Gastrocnemius medialis (tissue), 4 donors: ENCODE results near the gene CUZD1. TPM values are rescaled to one million over a fixed set of nuclear protein-coding genes. Genes with fewer than 3 reads are reported as not detected.

ENCODE experiments used
- ATAC-seq, 2 donors: fragments of 150-250 bp; one replicate each; pipeline ENCODE4 v1.9.1; 2016
- DNase-seq, 2 donors: peaks; one replicate each; pipeline ENCODE4 v3.0.0-alpha.2; 2019
- H3K27ac ChIP-seq, 4 donors: fragments of 200-600 bp; sonication (generic); 1 replicate in 1 of 4; 2 replicates in 3 of 4; pipeline ENCODE4 v1.5.1; 2016 to 2018; ENCODE audit warnings: mild to moderate bottlenecking in 2 of 4, moderate library complexity in 1 of 4
- H3K27me3 ChIP-seq, 3 donors: fragments of 200-600 bp; sonication (generic) in 2 of 3; 1 replicate in 1 of 3; 2 replicates in 2 of 3; pipeline versions ENCODE4 v1.5.1 to v1.6.0; 2016 to 2019; ENCODE audit warnings: mild to moderate bottlenecking in 1 of 3, moderate library complexity in 1 of 3
- H3K36me3 ChIP-seq, 2 donors: fragments of 200-600 bp; sonication (generic) in 1 of 2; one replicate each; pipeline ENCODE4 v1.5.1; 2017 to 2018
- H3K4me1 ChIP-seq, 2 donors: fragments of 200-600 bp; sonication (generic) in 1 of 2; one replicate each; pipeline ENCODE4 v1.5.1; 2016 to 2017; ENCODE audit warnings: mild to moderate bottlenecking in 2 of 2
- H3K4me3 ChIP-seq, 4 donors: fragments of 200-600 bp; sonication (generic) in 3 of 4; 1 replicate in 1 of 4; 2 replicates in 3 of 4; pipeline ENCODE4 v1.5.1; 2016 to 2019; ENCODE audit warnings: mild to moderate bottlenecking in 2 of 4
- H3K9me3 ChIP-seq, 3 donors: fragments of 200-600 bp; sonication (generic) in 2 of 3; 1 replicate in 1 of 3; 2 replicates in 2 of 3; pipeline ENCODE4 v1.5.1; 2016 to 2019
- CTCF ChIP-seq, 5 experiments: fragments of 450-650 bp in 3 of 5; fragments of 200-600 bp in 2 of 5; sonication (generic) in 2 of 5; IDR thresholded peaks in 4 of 5; conservative IDR thresholded peaks in 1 of 5; 1 replicate in 4 of 5; 2 replicates in 1 of 5; pipeline ENCODE4 v1.5.1; 2016 to 2019; ENCODE audit warnings: antibody characterized with exemption in 5 of 5, mild to moderate bottlenecking in 3 of 5, moderate library complexity in 3 of 5
- POLR2A ChIP-seq, 2 donors: fragments of 450-650 bp; IDR thresholded peaks; one replicate each; pipeline ENCODE4 v1.6.1; 2017; ENCODE audit warnings: antibody characterized with exemption in 2 of 2, mild to moderate bottlenecking in 2 of 2, moderate library complexity in 2 of 2
- in situ Hi-C, 4 donors: fragments of 200-750 bp; cut with MboI; loops; one replicate each; pipeline versions ENCODE4 v1.15.0 to v1.8.0; 2017; ENCODE audit warnings: low sequenced_read_pairs in 4 of 4
- intact Hi-C: fragments of 100-400 bp; cut with DNase I; formaldehyde crosslinking; loops from one replicate; pipeline ENCODE4 v1.15.1; 2023; ENCODE audit warnings: low total_unique reads
- total RNA-seq, 4 donors: library from RNA; depleted of rRNA; stranded (reverse); fragments of >200 nt; gene quantifications; one replicate each; pipeline versions ENCODE4 v1.1.0 to v1.2.3, GENCODE V29; 2016

CUZD1 gene
- total RNA-seq, 4 donors from 2014 or later = 0.09 TPM; not detected in 3

- Histone ChIP-seq H3K4me1 (no peaks in the 10 kb centered on the region), H3K36me3 (no peaks in the 10 kb centered on the region), H3K27ac (no peak overlapping the region), H3K27me3 (no peaks in the 10 kb centered on the region), H3K9me3 (no peaks in the 10 kb centered on the region), H3K4me3 (no peak overlapping the region)
- intact Hi-C loops = no loop called here
- TF ChIP-seq POLR2A (IDR thresholded peaks at IDR 0.05) = no peak
- TF ChIP-seq CTCF (IDR thresholded peaks at IDR 0.05 in 4 of 5, conservative IDR thresholded peaks at IDR 0.05 in 1 of 5) = no peak
- no peak for ATAC-seq
- in situ Hi-C loops = no loop called here
- DNase-seq = no peak
These were observed 18.4 kb downstream of the CUZD1 start for GRCh38 chr10:122827302-122827701.

DNA sequence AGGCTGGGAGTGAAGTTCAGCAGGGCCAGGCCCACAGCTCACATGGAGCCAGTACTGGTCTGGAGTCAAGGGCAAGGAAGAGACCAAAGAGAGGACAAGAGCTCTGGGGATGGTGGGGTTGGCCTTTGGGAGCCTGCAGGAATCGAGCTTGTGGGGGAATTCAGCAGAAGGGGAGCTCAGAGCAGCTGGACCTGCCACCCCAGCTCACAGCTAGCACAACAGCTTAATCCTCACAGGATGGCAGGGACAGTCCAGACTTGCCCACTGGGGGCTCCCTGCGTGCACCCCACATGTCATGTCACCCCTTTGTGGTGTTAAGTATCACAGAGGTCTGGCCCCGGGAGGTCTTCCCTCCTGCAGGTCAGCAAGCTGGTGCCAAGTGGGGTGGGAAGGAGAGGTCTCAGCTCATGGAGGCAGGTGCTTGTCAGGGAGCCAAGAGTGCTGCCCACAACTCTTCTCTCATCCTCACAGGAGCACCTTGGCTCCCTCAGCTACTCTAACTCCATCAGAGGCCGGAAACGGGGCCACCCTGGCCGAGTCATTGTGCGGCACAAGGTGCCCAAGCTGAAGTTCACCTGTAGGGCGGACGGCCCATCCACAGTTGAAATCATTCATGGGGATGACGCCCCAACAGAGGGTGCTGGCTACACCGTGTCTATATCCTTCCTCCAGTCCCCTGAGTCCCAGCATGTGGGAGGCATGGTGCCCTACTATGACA, 22.5 kb downstream of the CUZD1 start:
- Histone ChIP-seq H3K4me3 (no peak overlapping the region), H3K27me3 (peaks cover 3 to 8% (median 3%) of the 10 kb centered on the region in 3 donors), H3K9me3 (no peaks in the 10 kb centered on the region), H3K27ac (no peak overlapping the region), H3K4me1 (no peaks in the 10 kb centered on the region), H3K36me3 (no peaks in the 10 kb centered on the region)
- intact Hi-C loops (no loop called here), in situ Hi-C loops (no loop called here)
- ATAC-seq (no peak), DNase-seq (no peak)
- TF ChIP-seq CTCF (IDR thresholded peaks at IDR 0.05 in 4 of 5, conservative IDR thresholded peaks at IDR 0.05 in 1 of 5) (no peak), POLR2A (IDR thresholded peaks at IDR 0.05) (no peak)

- H3K9me3 ChIP-seq = no peaks in the 10 kb centered on the region
- H3K27me3 ChIP-seq = peaks cover 3 to 8% (median 3%) of the 10 kb centered on the region in 3 donors
- no peaks in the 10 kb centered on the region for H3K4me1 ChIP-seq
- in situ Hi-C loops = no loop called here
- TF ChIP-seq POLR2A (IDR thresholded peaks at IDR 0.05) (no peak), CTCF (IDR thresholded peaks at IDR 0.05 in 4 of 5, conservative IDR thresholded peaks at IDR 0.05 in 1 of 5) (no peak)
- DNase-seq (no peak), ATAC-seq (no peak)
- H3K27ac ChIP-seq = no peak overlapping the region
- no peaks in the 10 kb centered on the region for H3K36me3 ChIP-seq
- H3K4me3 ChIP-seq = no peak overlapping the region
- intact Hi-C loops = no loop called here
These were observed 23.8 kb downstream of the CUZD1 start for GRCh38 chr10:122821808-122822207.

- intact Hi-C loops = no loop called here
- TF ChIP-seq POLR2A (IDR thresholded peaks at IDR 0.05) (no peak), CTCF (IDR thresholded peaks at IDR 0.05 in 4 of 5, conservative IDR thresholded peaks at IDR 0.05 in 1 of 5) (no peak)
- Histone ChIP-seq H3K4me1 (no peaks in the 10 kb centered on the region), H3K36me3 (no peaks in the 10 kb centered on the region), H3K27me3 (peaks cover 3% of the 10 kb centered on the region in 3 donors), H3K9me3 (no peaks in the 10 kb centered on the region), H3K27ac (no peak overlapping the region), H3K4me3 (no peak overlapping the region)
- ATAC-seq (no peak), DNase-seq (no peak)
- in situ Hi-C loops = no loop called here
These were observed 30.2 kb downstream of the CUZD1 start for GRCh38 chr10:122815458-122815857.

DNA sequence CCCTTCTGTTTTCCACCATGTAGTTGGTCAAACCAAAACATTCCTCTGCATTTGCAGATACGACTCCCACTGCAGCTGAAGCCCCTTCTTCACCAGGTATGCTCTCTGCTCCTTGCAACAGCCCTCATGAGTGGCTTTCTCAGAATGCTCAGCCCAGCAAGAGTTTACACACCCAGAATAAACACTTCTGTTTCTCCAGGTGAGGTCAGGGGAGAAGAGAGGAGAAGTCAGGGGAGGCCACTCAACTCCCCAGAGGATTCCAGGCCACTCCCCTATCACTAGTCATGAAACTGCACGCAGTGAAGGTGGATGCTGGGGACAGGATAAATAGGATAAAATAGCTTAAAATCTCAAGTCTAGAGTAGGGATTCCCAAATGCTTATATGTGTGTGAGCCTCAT, 31.2 kb downstream of the CUZD1 start:
- Histone ChIP-seq H3K4me1 (no peaks in the 10 kb centered on the region), H3K4me3 (no peak overlapping the region), H3K27me3 (no peaks in the 10 kb centered on the region), H3K27ac (no peak overlapping the region), H3K9me3 (no peaks in the 10 kb centered on the region), H3K36me3 (no peaks in the 10 kb centered on the region)
- ATAC-seq (no peak), DNase-seq (no peak)
- TF ChIP-seq CTCF (IDR thresholded peaks at IDR 0.05 in 4 of 5, conservative IDR thresholded peaks at IDR 0.05 in 1 of 5) (no peak), POLR2A (IDR thresholded peaks at IDR 0.05) (no peak)
- intact Hi-C loops = no loop called here
- in situ Hi-C loops = no loop called here
